DMS 273 (cell line): ENCODE data around the gene MYL5.
"Not testable (repeated sequence)": the region's sequence is repeated elsewhere in the genome, so short reads cannot be mapped to it uniquely, and the experiment has no call there.

Experiments used
- DNase-seq: peaks from one replicate; lab custom pipeline; 2025; ENCODE audit not compliant: unreplicated experiment; lab: John Stamatoyannopoulos, UW

The MYL5 gene

DNA sequence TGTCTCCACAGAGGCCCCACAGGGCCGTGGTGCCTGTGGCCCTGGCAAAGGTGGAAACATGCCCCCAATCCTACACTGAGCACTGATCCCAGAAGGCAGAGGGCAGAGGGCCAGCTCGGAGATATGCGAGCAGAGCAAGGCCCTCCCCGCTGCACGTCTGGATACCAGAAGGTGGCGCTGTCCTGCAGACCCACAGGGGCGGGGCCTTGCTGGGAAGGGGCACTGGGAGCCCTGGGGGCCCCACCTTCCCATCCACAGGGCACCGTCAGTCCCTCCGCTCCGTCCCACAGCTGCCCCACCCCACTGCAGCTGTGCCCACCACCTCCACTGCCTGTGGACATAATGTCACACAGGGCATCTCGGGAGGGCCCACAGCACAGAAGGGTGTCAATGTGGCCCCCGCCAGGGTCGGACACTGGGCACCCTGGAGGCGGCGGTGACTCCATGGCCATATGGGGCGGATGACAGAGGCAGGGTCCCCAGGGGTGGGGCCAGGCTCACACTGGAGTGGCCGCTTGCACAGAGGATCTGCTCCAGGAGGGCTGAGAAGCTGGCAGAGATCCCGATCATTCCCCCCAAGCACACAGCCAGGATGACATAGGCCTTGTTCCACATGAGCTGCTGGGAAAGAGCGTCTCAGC, 9.8 kb downstream of the MYL5 start:
- peak; percentile 91 for DNase-seq

DNA sequence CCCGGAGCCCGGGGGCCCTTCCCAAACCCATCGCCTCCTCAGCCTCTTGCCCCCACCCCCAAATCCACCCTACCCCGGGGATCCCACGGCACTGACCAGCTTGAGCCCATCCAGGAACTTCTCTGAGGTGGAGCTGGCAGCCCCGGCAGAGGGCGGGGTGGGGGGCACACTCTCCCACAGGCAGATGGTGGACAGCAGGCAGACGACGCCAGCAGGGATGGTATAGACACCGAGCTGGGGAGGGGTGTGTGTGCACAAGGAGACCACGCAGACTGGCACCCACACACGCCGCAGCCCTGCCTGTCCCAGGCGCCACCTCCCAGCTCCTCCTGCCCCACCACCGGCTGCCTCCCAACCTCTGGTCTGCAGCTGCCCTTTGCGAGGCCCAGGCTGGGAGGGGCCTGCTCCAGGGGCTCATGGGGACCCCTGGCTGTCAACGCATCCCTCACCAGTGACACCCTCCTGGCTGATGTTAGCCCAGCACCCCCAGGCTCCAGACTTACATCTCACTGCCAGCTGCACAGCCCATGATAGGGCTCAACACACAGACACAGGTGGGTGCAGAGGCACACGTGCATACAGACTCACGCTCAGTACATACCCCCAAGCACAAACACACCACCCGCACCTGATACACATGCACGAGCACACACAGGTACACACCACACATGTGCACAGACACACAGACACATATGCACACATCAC, 10.4 kb downstream of the MYL5 start:
- DNase-seq = peak; percentile 74

DNA sequence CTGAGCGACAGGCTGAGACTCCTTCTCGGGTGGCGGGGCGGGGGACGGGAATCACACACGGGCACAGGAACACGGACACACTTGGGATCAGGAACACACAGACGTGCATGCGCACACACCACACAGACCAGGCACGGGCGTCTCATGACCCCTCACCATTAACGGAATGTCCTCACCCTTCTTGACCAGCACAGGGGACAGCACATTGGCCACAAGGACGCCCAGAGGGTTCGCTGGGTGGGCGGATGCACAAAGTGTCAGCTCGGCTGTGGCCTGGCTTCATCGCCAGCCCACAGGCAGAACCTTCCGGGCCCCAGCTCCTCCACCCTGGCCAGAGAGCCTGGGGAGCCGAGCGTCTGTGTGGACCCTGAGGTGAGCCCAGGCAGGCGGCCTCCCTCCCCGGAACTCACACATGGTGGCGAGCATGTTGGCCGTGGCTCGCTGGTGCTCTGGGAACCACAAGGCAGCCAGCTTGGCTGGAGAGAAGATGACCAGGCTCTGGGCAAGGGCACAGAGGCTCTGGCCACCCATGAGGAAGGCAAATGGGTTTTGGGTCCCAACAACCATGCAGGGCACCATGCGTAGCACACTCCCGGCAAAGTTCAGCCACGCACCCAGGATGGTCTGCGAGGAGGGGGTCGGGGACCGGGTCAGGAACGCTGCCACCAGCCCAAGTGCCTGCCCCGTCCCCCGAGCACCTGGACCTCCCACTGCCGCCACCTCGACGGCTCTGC, 11.5 kb downstream of the MYL5 start:
- no peak for DNase-seq

DNA sequence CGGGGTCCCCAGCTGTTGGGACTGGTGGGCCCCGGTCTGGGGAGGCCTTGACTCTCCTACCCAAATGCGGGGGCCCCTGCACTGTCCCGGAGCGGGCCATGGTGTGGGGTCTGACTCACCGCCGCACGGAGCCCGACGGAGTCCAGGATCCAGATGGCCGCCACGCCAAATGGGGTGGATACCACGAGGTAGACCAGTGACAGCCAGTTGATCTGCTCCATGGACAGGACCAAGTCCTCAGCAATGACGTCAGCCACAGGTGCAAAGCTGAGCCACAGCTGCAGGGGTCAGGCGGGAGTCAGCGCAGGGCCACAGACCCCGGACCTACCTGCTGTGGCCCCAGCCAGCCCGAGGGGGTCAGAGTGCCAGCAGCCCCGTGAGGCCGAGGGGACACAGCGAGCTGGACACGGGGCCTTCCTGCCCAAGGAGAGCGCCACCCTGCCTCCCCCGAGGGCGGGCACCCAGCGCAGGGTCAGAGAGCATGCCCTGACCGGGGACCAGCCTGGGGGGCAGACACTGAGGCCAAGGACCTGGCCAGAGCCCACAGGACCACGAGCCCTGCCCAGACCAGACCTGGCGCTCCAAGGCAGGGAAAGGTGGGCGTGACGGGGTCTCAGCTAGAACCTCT, 12.2 kb downstream of the MYL5 start:
- DNase-seq = no peak

DNA sequence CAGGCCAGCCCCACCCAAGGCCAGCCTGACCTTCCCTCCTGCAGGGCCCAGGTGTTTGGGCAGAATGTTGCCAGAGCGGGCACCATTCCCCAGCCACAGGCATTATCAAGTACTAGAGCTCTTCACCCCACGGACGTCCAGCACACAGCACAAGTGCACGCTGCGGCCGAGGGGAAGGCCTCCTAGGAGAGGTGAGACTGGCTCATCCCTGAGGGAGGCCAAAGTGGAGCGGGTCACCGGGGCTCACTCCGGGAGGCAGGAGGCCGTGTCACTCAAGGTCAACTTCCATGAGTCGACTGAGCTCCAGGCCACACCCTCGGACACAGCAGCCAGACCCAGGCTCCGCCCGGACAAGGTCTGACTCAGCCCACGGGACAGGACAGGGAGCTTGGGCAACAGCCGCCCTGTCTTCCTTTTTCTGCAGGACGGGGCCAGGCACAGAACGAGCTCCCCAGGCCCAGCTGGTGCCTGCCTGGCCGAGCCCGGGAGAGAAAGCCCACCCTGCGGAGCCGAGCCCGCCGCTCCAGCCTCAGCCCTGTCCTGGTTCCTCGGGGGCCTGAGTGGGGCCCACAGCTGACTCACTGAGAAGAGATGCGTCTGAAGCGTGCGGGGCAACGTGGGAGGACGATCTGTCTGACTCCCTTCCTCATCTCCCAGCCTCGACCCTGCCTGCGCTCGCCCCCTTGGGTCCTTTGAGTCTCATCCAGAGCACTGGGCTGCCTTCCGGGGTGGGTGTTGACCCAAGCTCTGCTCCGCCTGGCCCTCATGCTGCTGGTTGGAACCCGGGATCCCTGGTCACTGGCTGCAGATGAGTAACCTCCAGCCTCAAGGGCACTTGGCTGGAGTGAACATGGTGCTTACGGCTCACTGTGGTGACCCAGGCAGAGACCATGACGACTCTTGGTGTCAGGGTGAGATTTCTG, 13.0 kb downstream of the MYL5 start:
- no peak for DNase-seq

DNA sequence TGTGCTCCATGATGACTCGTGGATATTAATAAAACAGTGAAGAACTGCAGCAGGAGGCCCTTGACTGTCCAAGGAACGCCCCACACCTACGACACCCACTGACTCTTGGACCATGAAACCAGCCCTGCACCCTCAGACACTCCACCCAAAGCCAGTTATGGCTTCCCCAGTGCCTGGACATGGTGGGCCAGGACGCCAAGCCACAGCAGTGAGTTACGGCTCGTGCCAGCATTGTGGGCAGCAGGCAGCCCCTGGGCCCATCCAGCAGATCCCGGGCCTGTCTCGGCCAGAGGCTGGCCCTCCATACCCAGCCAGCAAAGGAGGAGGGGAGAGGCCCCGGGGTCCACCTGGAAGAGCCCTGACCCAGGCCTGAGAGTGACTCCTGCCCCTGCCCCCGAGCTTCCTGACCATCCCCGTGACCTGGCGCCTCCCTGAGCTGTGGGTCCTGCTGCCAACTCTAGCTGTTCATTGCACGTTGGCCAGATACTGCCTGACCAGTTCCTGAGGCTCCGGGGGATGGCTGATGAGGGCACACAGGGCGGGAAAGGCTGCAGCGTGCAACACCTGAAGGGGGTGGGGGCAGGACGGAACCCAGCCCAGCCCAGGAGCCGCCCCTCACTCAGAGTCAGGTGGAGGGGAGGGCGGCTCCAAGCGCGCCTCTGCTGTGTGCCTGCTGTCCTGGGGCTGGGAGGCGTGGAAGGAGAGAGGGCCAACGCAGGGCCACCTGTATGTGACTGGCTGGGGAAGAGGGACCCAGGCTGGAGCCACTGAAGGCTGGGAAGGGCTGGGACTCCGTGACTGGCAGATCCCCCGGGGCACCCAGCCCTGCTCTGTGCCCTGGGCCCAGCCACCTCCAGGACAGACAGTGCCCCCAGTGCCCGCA, 13.9 kb downstream of the MYL5 start:
- DNase-seq = no peak

DNA sequence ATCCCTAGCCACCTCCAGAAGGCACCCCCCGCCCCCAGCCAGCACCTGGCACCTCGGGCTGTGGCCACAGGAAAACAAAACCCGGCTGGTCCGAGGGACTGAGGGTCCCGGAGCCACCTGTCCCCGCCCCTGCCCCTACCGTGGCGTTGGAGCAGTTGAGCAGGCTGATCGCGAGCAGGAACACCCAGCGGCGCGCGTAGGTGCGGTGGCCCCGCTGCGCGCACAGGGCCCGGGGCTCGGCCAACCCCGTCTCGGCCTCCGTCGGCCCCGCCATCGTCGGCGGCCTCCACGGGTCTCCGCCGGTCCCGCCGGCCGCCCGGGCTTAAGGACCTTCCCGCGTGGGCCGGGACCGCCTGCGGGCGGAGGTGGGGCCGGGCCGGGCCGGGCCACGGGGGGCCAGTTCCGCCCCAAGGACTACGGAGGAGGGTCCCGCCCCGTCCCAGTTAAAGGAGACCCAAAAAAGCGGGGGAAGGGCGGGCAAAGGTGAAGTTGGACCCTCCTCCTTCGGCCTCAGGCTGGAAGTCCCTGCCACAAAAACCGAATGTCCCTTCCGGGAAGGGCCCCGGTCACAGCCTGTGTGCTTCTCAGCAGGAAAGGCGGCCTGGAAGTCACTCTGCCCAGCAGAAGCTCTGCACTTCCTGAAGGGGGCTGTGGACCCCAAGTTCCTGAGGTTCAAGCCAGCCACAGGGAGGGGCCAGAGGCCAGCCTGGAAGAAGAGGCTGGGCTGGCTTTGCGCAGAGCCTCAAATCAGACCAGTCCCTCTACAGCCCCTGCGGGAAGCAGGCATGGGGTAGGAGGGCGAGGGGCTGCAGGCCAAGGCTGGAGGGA, 14.7 kb downstream of the MYL5 start, which contains the start of gene SLC49A3:
TSS of gene SLC49A3 (minus strand) at position 298 of the 828 bp plus-strand sequence. CDS start at position 274, 24 bp downstream.
- no peak for DNase-seq

DNA sequence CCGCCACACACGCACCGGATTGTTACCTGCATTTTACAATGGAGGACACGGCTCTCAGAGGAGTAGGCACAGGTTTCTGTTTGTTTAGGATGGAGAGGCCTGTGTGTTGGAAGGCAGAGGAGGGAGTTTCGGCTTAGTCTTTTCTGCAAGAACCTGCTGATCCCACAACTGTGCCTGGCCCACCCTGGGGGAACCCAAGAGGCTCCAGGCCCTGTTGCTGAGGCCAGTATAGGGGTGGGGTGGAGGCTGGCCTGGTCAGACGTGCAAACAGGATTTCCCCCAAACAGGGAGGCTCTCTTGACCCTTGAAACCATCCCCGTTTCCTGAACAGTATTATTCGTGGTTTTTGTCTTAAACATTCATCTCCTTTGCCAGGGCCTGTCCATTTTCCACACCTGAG, 15.4 kb downstream of the MYL5 start:
- no peak for DNase-seq

DNA sequence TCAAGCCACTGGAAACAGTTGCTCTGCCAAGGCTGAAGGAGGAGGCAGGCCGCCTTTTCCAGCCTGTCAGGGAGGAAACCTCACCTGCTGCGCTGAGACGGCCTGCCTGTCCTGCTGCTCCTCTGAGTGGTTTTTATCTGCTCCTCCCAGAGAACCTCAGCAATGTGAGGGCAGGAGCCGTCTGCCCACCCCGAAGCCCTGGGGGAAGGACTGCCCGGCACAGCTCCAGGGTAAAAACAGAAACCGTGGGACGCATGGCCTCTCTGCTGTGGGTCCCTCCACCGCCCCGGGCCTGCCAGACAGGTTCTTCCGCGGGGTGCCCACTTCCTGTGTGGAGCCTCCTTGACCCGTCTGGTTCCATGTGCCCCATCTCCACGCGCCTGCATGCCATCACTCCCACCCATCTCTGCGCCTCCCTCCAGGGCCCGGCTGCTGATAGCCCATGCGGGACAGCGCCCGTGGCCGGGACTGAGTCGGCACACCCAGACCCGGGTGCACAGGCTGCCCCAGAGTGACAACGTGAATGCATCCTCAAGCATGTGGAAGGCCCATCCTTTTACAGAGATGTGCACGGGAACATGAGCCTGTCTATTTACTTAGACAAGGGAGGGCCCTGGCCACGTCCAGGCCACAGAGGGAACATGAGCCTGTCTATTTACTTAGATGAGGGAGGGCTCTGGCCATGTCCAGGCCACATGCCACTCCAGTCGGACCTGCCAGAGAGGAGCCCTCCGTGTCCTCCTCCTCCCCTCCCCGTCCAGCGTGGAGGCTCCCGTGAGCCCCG, 18.6 kb downstream of the MYL5 start:
- no peak for DNase-seq

DNA sequence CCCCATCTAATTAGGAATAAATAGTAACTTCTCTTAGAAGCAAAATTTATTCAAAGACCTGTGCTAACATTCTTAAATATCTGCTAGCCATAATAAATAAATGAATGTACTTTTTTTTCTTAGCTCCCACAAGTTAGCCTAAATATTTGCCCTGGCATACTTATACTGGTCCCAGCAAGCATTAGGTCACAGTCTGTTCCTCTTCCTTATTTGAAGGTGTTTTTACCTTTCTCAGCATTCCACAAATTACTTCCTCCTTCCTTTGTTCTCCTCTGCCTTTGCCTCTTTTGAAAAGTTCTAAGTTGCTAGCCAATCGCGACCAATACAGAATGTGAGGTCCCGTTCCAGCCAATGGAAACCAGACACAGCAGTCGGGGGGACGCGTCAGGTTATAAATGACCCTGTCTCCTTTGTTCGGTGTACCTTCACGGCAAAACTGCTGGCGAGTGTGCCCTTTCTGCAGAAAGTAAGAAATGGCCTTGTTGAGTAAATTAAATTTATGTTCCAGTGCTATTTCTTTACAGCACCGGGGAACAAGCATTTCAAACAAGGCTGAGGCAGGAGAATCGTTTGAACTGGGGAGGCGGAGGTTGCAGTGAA, 20.1 kb downstream of the MYL5 start:
- DNase-seq = not testable (repeated sequence)

DNA sequence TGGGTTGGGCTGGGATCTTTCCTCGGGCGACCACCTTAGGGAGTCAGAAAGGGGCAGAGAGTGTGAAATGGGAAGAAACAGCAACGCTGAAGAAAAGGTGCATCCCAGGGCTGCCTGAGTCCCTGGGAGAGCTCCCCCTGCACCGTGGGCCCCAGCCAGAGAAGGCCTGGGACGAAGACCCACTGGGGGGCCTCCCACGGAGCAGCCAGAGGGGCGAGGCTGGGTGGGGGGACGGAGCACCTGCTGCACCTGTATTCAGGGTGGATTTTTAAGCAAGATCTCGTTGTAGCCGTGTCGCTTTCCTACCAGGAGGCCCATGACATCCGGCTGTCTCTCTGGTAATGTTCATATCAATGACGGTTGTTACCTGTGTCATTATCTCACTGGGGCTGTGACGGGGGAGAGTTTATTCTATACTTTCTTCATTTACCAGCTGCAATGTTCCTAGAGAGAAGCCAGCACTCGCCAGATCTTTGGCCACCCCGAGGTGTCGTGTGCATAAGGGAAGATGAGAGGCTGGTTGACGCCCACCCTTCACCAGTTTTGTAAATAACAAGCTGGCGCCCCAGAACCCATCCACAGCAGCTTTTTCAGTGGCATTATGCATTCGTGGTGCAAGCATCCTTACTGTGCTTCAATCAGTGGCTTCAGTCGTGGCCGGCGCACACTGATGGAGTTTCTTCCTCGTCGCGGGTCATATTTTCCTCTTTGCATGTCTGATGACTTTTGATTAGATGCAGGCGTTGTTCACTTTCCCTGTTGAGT, 25.7 kb downstream of the MYL5 start:
- DNase-seq = no peak

DNA sequence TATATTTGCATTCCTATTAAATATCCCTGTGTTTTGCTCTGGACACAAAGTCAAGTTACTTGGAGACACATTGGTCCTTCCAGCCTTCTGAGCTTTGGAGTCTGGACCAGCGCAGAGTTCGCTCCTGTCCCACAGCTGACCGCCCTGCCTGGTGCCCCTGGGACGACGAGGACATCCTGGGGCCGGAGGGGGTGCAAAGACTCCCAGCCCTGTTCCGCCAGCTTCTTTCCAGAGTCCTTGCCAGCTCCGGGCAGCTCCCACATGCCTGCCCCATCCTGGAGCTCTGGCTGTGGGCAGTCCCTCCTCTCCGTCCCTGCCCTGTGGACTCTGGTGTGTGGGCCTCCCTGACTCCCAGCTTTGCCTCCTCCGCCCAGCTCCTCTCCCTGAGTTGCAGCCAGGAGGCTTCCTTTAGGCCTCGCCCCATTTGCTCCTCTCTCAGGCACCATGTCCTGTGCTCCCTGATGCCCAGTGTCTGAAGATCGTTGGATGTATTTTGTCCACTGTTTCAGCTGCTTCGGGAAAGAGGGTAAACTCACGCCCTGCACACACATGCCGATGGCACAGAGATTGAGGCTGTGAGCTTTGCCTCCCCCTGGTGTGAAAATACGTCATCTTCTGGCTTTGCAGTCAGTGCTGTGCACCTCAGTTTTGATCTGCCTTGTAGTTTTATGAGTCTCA, 26.4 kb downstream of the MYL5 start:
- peak; percentile 21 for DNase-seq

DNA sequence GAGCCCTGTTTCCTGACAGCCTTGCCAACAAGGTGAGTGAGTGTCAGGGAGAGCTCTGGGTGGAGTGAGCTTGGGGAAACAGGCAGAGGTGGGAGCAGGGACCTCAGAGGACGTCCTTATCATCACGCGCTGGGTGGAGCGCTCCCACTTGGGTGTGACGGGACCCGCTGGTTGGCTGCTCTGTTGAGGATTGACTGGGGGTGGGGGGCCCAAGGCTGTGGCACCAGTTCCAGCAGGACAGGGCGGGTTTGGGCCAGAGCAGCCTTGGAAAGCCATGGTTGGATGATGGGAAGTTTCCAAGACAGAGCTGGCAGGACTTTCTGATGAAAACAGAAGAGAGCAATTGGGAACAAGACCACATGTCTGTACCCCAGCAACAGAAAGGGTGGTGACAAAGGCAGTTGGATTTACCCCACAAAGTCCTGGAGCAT, 28.3 kb downstream of the MYL5 start:
- DNase-seq = no peak

DNA sequence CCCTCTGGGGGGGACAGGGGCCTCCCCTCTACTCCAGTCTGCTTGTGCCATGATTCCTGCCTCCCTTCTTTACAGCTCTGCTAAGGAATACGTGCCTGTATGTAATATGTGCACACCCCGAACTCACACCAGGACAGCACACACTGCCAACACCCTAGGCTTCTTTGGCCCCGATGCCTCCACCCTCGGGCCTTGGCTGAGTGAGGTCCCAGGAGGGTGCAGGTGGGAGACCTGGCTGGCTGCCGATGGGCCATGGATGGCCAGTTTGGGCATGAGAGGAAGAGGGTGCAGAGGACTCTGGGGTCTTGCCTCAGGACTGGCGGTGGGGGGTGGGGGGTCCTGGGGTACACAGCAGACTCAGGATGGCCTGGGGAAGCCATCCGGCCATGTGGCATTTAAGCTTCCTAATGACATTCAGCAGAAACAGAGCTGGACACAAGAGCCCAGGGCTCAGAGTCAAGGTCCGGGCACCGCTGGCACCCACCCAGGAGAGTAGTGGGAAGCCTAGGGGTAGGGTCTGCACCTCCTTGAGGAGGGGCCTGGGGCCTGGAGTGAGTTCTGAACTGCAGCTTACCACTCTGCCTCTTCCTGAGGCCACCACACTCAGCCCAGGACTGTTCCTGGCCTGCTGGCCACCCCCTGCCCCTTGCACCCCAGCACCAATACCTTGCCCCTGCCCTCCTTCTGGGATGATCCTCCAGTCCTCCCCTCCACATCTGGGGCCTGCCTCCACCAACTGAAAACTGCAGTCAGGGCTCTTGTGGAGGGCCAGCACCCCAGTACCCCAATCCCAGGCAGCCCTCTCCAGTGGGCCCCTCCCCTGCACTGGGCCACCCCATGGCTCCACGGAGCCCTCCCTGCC, 29.2 kb downstream of the MYL5 start:
- no peak for DNase-seq

DNA sequence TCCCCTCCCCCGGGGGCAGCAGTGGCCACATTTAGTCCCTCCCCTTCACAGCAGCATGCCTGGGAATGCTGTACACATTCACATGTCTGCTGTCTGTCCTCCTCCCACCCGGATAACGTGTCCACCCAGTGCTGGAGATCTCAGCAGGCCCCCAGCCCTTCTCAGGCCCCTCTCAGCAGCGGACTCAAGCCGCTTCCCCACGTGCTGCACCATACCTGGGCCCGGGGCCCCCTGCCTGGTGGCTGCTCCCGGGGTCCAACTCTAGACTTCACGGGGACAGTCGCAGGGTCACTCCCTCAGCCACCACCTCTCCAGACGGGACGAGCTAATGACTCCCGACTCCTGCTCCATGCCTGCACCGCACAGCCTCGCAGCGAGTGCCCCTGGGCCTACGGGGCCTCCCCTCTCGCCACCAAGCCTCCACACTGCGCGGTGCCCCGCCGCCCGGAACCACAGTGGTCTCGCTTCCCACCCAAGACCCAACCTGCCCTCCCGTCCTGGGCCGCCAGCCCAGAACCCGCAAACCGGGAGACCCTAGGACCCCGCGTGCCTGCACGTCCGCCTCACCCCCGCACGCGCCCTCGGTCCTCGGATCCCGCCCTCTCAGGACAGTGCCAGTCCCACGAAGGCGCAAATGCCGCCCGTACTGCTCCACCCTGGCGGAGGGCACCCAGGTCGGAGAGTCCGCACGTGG, 30.0 kb downstream of the MYL5 start:
- no peak for DNase-seq
